ENCODE results near the gene LBX2.

Gene LBX2

GRCh38 chr2:74499267-74499939 is at the start of gene LBX2:
TSS of gene LBX2 (minus strand) at chr2:74499603. CDS start at chr2:74499537, 66 bp downstream.
- DNase-seq = no peak

DNA sequence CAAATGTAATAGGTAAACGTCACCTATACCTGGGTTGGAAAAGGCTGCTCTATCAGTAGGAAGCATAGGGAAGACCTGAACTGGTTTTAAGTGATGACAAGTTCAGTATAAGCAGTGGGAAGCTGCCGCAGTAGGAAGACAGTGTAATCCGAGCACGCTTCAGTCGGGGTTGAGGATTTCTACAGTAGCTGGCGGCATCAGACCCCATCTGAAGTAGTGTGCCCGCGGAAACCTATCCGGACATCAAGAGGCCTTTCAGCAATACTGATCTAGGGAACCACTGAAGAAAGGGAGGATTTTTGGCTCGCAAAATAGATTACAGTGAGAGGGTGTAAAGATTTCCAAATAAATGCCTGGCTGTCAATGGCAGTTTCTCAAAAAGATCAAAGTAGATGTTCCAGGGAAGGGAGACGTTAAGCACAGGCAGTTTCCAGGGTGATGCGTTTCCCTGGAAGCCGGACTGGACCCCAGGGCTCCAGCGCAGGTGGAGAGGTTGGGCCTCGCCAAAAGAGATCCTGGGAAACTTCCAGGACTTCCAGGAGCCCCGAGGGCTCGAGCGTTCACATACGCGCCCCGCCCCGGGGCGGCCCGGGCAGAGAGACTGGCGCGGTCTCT is 49.0 kb upstream of the LBX2 start:
- no peak for DNase-seq

- DNase-seq = no peak
These were observed 46.6 kb upstream of the LBX2 start for GRCh38 chr2:74546004-74546403.

DNA sequence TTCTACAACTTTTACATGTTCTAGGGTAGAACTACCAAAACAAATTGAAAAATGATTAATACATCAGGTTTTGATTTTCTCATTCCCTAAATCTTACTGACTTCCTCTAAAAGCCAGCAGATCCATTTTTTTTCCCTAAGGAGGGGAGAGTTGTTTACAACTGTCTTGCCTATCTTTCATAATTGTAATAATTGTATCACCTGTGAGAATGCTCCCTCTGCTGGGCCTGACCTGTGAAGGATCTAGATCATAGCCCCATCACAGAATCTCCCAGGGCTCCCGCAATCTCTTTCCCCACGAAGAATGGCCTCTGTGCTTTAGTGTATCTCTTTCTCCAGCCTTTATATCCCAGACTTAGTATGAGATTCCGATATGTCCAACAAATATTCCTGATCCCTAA is 45.2 kb upstream of the LBX2 start:
- no peak for DNase-seq

GRCh38 chr2:74542978-74543377 is 43.6 kb upstream of the LBX2 start:
- DNase-seq = no peak

- no peak for DNase-seq
These were observed 40.9 kb upstream of the LBX2 start for GRCh38 chr2:74540291-74540690.

DNA sequence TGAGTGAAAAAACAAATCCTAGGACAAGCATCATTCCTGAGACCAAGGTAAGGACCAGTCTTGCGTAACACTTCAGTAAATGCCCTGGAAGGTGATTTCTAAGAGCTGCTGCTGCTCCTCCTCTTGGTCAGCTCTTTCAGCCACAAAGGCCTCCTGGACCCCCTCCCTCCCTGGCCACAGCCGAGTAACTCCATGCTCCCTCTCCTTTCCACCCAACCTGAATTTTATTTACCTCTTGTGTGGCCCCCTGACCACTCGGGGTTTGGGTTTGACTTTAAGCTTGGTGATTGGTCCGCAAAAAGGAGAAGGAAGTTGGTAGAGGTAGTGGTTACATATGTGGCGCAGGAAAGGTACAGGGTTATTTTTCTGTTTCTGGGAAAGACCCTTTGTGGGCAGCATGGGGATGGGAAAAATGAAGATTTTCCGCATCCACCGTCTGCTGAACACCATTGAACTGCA is 39.5 kb upstream of the LBX2 start:
- no peak for DNase-seq

DNA sequence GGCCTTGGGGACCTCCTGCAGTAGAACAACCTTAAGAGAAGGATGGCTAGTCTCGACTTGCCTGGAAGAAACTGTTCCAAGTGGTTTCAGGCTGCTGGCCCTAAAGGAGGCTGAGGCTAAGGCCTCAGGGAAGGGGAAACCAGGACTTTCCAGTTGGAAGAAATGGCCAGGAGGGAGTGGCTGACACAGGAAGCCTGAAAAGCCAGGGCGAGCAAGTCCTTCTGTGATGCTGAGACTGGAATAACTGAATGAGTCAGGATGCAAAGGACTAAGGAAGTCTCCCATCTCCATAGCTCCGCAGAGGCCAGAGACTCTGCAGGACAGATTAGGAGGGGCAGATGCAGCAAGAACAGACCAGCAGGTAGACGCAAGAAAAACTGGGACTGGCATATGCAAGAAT is 37.7 kb upstream of the LBX2 start:
- no peak for DNase-seq

- DNase-seq = no peak
These were observed 37.0 kb upstream of the LBX2 start for GRCh38 chr2:74536166-74536950.

- DNase-seq = no peak
These were observed 36.1 kb upstream of the LBX2 start for GRCh38 chr2:74535440-74535965.

- no peak for DNase-seq
These were observed 35.0 kb upstream of the LBX2 start for GRCh38 chr2:74534411-74534810.

GRCh38 chr2:74533464-74533863 is 34.1 kb upstream of the LBX2 start:
- DNase-seq = no peak

DNA sequence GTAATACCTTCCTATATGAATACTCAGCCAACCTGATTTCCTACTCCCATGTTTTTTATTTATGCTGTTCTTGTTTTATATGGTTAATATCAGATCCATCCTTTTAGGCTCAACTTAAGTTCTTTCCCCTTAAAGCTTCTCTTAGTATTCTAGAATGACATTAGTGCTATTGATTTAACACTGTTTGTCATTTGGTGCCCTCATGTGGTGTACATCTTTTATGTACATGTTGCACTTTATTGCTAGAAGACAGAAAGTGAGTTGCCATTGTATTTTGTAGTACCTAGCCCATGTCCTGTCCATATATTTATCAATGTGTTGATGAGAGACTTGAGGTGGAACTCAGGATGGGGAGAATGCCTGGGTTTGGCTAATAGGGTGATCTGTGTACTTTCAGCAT is 32.8 kb upstream of the LBX2 start:
- no peak for DNase-seq

DNA sequence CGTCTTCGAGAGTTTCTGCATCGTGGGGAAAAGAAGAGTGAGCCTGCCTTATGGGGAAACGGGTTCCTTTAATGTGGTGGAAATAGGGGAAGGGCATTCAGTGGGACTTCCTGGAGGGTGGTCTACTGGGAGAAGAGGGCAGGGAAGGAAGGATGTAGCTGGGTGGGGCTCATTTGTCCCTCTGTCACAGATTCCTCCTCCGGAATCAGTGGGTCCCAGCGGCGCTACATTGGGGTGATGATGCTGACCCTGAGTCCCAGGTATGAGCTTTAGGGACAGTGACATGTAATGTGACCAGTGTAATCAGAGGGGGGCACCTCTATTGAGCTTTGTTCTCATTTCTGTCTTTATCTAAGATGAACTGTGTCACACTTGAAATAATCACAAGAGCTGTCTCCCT is 32.3 kb upstream of the LBX2 start:
- no peak for DNase-seq

- no peak for DNase-seq
These were observed 31.1 kb upstream of the LBX2 start for GRCh38 chr2:74530239-74531187.

- DNase-seq = peak; percentile 36
These were observed 30.2 kb upstream of the LBX2 start, which contains the start of the genes AUP1 and HTRA2 for GRCh38 chr2:74529357-74530238. TSS of gene AUP1 (minus strand) at chr2:74529706. CDS start at chr2:74529629, 77 bp downstream. TSS of gene HTRA2 (plus strand) at chr2:74529933. CDS start at chr2:74530007, 74 bp downstream.

DNA sequence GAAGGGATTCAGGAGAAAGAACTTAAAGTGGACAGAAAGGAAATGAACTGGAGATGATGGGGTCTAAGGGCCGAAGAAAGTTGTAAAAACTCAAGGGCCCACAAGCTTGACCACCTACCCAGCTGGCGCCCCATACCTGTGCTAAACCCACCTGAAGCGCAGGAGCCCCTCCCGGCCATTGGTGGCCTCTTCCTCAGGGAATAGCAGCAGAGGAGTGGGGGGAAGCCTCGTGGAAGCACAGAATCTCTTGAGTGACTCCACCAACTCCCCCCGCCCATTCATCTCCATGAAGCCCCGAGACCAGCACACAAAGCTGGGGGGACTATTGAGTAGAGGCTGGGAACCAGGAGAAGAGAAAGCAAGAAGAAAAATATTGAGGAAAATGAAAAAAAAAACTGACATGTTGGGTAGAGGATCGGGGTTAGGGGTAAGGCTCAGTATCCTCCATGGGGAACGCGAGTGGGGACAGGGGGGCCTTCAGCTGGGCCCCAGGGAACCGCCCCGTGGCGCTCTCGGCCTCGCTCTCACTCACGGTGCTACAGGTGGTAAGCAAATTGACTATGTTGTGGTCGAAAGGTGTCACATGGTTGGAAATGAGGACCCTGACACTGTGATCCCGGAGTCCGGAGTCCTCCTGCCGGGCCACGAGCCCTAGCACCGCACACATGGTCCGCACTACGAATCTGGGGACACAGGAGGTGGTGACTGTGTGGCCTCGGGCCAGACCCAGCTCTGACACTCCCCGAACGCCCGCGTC is 29.4 kb upstream of the LBX2 start:
- DNase-seq = no peak

DNA sequence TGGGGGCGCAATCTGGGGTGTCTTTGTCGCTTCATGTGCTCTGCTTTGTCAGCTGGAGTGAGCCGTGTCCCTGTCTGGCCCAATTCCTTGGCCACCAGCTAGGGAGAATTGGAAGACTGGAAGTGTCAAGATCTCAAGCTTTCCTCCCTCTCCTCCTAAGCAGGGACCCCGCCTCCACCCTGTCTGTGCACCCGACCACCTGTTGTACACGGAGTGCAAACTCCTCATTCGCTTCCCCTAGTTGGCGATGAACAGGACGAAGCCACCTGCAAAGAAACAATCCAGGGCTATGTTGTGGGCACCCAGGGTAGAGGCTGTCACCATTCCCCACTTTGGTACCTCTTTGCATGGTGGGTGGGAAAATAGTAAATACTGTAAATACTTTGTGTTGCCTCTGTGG is 28.3 kb upstream of the LBX2 start:
- no peak for DNase-seq

DNA sequence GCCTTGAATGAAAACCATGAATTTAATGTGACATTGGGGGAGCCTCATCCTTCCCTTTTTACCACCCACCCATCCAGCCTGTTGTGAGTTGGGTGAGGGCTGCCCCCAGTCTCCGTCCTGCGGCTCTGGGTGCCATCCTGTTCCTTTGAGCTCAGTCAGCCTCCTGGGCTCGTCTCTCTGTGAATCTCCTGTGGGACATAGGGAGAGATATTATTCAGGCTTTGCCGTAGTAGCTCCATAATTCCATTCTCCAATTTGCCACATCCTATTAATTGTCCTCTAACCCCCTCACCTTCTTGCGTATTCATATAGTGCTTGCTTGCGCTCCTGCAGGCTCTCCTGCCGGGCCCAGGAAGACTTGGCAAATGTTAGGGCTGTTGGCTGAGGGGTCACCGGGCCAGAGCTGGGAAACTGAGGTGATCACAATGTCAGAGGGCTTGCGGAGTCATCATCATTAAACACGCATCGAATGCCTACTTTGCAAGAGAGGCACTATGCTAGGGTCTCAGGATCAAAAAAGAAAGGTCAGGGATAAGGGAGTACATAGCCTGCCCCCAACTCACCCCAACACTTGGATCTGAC is 27.3 kb upstream of the LBX2 start:
- DNase-seq = no peak

All from cortex of kidney (tissue), 1 donor.